H9 (cell line): ENCODE results near the gene ACOX1. TPM values are rescaled to one million over a fixed set of nuclear protein-coding genes. Genes with fewer than 3 reads are reported as not detected.

Experiments
- DNase-seq: peaks from one replicate; pipeline ENCODE4 v3.0.0-alpha.2; 2017
- H2AFZ ChIP-seq: one replicate; pipeline ENCODE4 v1.6.1; 2013; ENCODE audit warnings: mild to moderate bottlenecking, low read length, control low read depth, moderate library complexity
- H2AK5ac ChIP-seq: 2 replicates; pipeline ENCODE4 v1.6.1; 2013; ENCODE audit warnings: low read length, control low read depth, mixed read lengths; ENCODE audit not compliant: insufficient read length
- H2BK120ac ChIP-seq: one replicate; pipeline ENCODE4 v1.6.1; 2013; ENCODE audit warnings: low read depth, mild to moderate bottlenecking, low read length, control low read depth, inconsistent platforms; ENCODE audit not compliant: poor library complexity, severe bottlenecking
- H2BK12ac ChIP-seq: 2 replicates; pipeline ENCODE4 v1.6.1; 2013; ENCODE audit warnings: low read length, control low read depth, mixed read lengths, low read depth; ENCODE audit not compliant: insufficient read length
- H2BK15ac ChIP-seq: 2 replicates; pipeline ENCODE4 v1.6.1; 2013; ENCODE audit warnings: low read depth, low read length, control low read depth
- H2BK20ac ChIP-seq: one replicate; pipeline ENCODE4 v1.6.1; 2013; ENCODE audit warnings: low read depth, mild to moderate bottlenecking, low read length, control low read depth, inconsistent platforms; ENCODE audit not compliant: poor library complexity, severe bottlenecking
- H2BK5ac ChIP-seq: 2 replicates; pipeline ENCODE4 v1.6.1; 2013; ENCODE audit warnings: low read length, control low read depth, mixed read lengths; ENCODE audit not compliant: insufficient read length
- H3K14ac ChIP-seq: 2 replicates; pipeline ENCODE4 v1.6.1; 2013; ENCODE audit warnings: low read length, control low read depth; ENCODE audit not compliant: insufficient read depth
- H3K18ac ChIP-seq: 2 replicates; pipeline ENCODE4 v1.6.1; 2013; ENCODE audit warnings: low read depth, mild to moderate bottlenecking, mixed read lengths, low read length, control low read depth; ENCODE audit not compliant: insufficient read length
- H3K23ac ChIP-seq: 2 replicates; pipeline ENCODE4 v1.6.1; 2013; ENCODE audit warnings: low read length, control low read depth, mixed read lengths, low read depth; ENCODE audit not compliant: insufficient read length
- H3K23me2 ChIP-seq: 2 replicates; pipeline ENCODE4 v1.6.1; 2013; ENCODE audit warnings: low read depth, mild to moderate bottlenecking, mixed read lengths, low read length, control low read depth; ENCODE audit not compliant: insufficient read length, poor library complexity, severe bottlenecking
- H3K27ac ChIP-seq: 2 replicates; pipeline ENCODE4 v1.5.1; 2013; ENCODE audit warnings: low read length, control low read depth, mixed read lengths, low read depth; ENCODE audit not compliant: insufficient read length
- H3K27me3 ChIP-seq: 2 replicates; pipeline ENCODE4 v1.6.1; 2013; ENCODE audit warnings: low read length, control low read depth, inconsistent platforms; ENCODE audit not compliant: insufficient read depth
- H3K4ac ChIP-seq: 2 replicates; pipeline ENCODE4 v1.6.1; 2013; ENCODE audit warnings: low read depth, mild to moderate bottlenecking, control low read depth, inconsistent platforms, low read length, moderate library complexity
- H3K4me1 ChIP-seq: 2 replicates; pipeline ENCODE4 v1.6.1; 2013; ENCODE audit warnings: low read length, control low read depth, inconsistent platforms; ENCODE audit not compliant: insufficient read depth
- H3K4me2 ChIP-seq: 2 replicates; pipeline ENCODE4 v1.6.1; 2013; ENCODE audit warnings: low read length, control low read depth, mixed read lengths; ENCODE audit not compliant: insufficient read length, insufficient read depth
- H3K56ac ChIP-seq: 2 replicates; pipeline ENCODE4 v1.6.1; 2013; ENCODE audit warnings: low read depth, mild to moderate bottlenecking, mixed read lengths, low read length, control low read depth; ENCODE audit not compliant: insufficient read length
- H3K79me1 ChIP-seq: 2 replicates; pipeline ENCODE4 v1.6.1; 2013; ENCODE audit warnings: low read depth, mild to moderate bottlenecking, moderate library complexity, low read length, control low read depth, inconsistent platforms; ENCODE audit not compliant: insufficient read depth, poor library complexity, severe bottlenecking
- H3K79me2 ChIP-seq: 2 replicates; pipeline ENCODE4 v1.6.1; 2013; ENCODE audit warnings: low read length, control low read depth, inconsistent platforms; ENCODE audit not compliant: insufficient read depth
- H3K9ac ChIP-seq: 2 replicates; pipeline ENCODE4 v1.6.1; 2013; ENCODE audit warnings: low read length, control low read depth, mixed read lengths; ENCODE audit not compliant: insufficient read length; ENCODE audit errors: extremely low read depth
- H3K9me3 ChIP-seq: one replicate; pipeline ENCODE4 v1.6.1; 2013; ENCODE audit warnings: low read depth, low read length, inconsistent platforms; ENCODE audit not compliant: control insufficient read depth
- H3T11ph ChIP-seq: one replicate; pipeline ENCODE4 v1.6.1; 2013; ENCODE audit warnings: mild to moderate bottlenecking, low read length, control low read depth, inconsistent platforms
- H4K20me1 ChIP-seq: one replicate; pipeline ENCODE4 v1.6.1; 2013; ENCODE audit not compliant: control insufficient read depth, insufficient read length, insufficient read depth
- H4K5ac ChIP-seq: 2 replicates; pipeline ENCODE4 v1.6.1; 2013; ENCODE audit warnings: low read depth, mild to moderate bottlenecking, mixed read lengths, low read length, control low read depth; ENCODE audit not compliant: insufficient read length
- H4K8ac ChIP-seq: replicated peaks from 2 replicates; pipeline ENCODE4 v1.6.1; 2013; ENCODE audit warnings: low read length, control low read depth, mixed read lengths, low read depth; ENCODE audit not compliant: insufficient read length
- H4K91ac ChIP-seq: 2 replicates; pipeline ENCODE4 v1.6.1; 2013; ENCODE audit warnings: low read depth, mild to moderate bottlenecking, moderate library complexity, mixed read lengths, low read length, control low read depth; ENCODE audit not compliant: insufficient read length
- H3K27ac Mint-ChIP-seq, 3 experiments: 2 replicates in 2 of 3; 3 replicates in 1 of 3; pipeline ENCODE4 v1.8.0; 2020 to 2021; ENCODE audit warnings: mixed read lengths in 3 of 3, mild to moderate bottlenecking in 1 of 3, moderate library complexity in 1 of 3
- H3K27me3 Mint-ChIP-seq: 2 replicates; pipeline ENCODE4 v1.8.0; 2021; ENCODE audit warnings: low read depth, mild to moderate bottlenecking, moderate library complexity, mixed read lengths
- H3K36me3 Mint-ChIP-seq, 3 experiments: 2 replicates in 2 of 3; 3 replicates in 1 of 3; pipeline ENCODE4 v1.8.0; 2020 to 2021; ENCODE audit warnings: low read depth in 3 of 3, mixed read lengths in 3 of 3; ENCODE audit not compliant: insufficient read depth in 1 of 3
- H3K4me1 Mint-ChIP-seq, 2 experiments: 2 replicates each; pipeline ENCODE4 v1.8.0; 2020; ENCODE audit warnings: mixed read lengths in 2 of 2
- H3K4me3 Mint-ChIP-seq, 2 experiments: 2 replicates in 1 of 2; 3 replicates in 1 of 2; pipeline ENCODE4 v1.8.0; 2020 to 2021; ENCODE audit warnings: mild to moderate bottlenecking in 2 of 2, mixed read lengths in 2 of 2, moderate library complexity in 1 of 2
- H3K9me3 Mint-ChIP-seq, 2 experiments: 2 replicates in 1 of 2; 3 replicates in 1 of 2; pipeline ENCODE4 v1.8.0; 2020; ENCODE audit warnings: mild to moderate bottlenecking in 2 of 2, mixed read lengths in 2 of 2, moderate library complexity in 1 of 2
- CTCF ChIP-seq: fragments of 200-600 bp; sonication (generic); conservative IDR thresholded peaks from 3 replicates; pipeline ENCODE4 v1.8.0; 2021; ENCODE audit warnings: antibody characterized with exemption, mild to moderate bottlenecking
- WGBS: extraction: QIAGEN DNeasy Blood & Tissue Kit; methylation state at CpG from one replicate; pipeline ENCODE4 v1.1.7; 2013; ENCODE audit warnings: missing lambda C conversion rate, low lambda C conversion rate, mixed read lengths; ENCODE audit not compliant: insufficient read length; ENCODE audit errors: extremely low coverage; 5-methylcytosine and 5-hydroxymethylcytosine counted together
- total RNA-seq: library from RNA; stranded (reverse); gene quantifications from 2 replicates; pipeline ENCODE4 v1.2.1, GENCODE V29; 2021

ACOX1 gene
- total RNA-seq, 1 experiment from 2014 or later = 27.4 TPM

GRCh38 chr17:76000016-76000754, 21.2 kb upstream of the ACOX1 start:
- Histone ChIP-seq H2BK20ac (no peak overlapping the region), H3K23me2 (no peaks in the 10 kb centered on the region), H3K4me2 (no peak overlapping the region), H3K4ac (no peak overlapping the region), H2BK15ac (no peak overlapping the region), H2BK5ac (no peak overlapping the region), H3K14ac (no peak overlapping the region), H4K91ac (no peak overlapping the region), H2BK120ac (no peak overlapping the region), H3K9ac (no peak overlapping the region), H4K20me1 (peaks cover 2% of the 10 kb centered on the region), H3K79me1 (no peaks in the 10 kb centered on the region), H3K4me1 (no peaks in the 10 kb centered on the region), H4K5ac (no peak overlapping the region), H3T11ph (no peak overlapping the region), H3K23ac (no peak overlapping the region), H3K27me3 (no peaks in the 10 kb centered on the region), H3K79me2 (no peaks in the 10 kb centered on the region), H2AFZ (no peak overlapping the region), H2AK5ac (no peak overlapping the region), H3K27ac (no peak overlapping the region), H4K8ac (no peak overlapping the region), H3K56ac (no peak overlapping the region), H3K18ac (no peak overlapping the region), H3K9me3 (no peaks in the 10 kb centered on the region), H2BK12ac (no peak overlapping the region)
- H3K9me3 Mint-ChIP-seq = no peaks in the 10 kb centered on the region
- H3K27ac Mint-ChIP-seq = 0 out of 7 replicates have a peak overlapping the region, but pooled peaks of 1 of the 3 experiments have one; percentile 53
- no CpG with 5 or more reads among the region's 31 CpGs for WGBS
- H3K4me3 Mint-ChIP-seq = no peak overlapping the region
- peaks cover 0 to 17% (median 1%) of the 10 kb centered on the region in 3 experiments; a peak in 5 of 7 replicates for H3K36me3 Mint-ChIP-seq
- peak; percentile 93 for DNase-seq
- no peaks in the 10 kb centered on the region for H3K27me3 Mint-ChIP-seq
- H3K4me1 Mint-ChIP-seq = peaks cover 10 to 11% of the 10 kb centered on the region in 2 experiments
- TF ChIP-seq CTCF = peak; percentile 95
